ENCODE measurements around the gene KRR1. TPM values are rescaled to one million over a fixed set of nuclear protein-coding genes. Genes with fewer than 3 reads are reported as not detected.

KRR1 gene
- total RNA-seq, 1 experiment from 2014 or later: 76.8 TPM

GRCh38 chr12:75556311-75556899, 45.0 kb upstream of the KRR1 start:
- Mint-ChIP-seq H3K27ac (ENCODE audit: low read depth, unreplicated experiment) (no peak overlapping the region), H3K36me3 (ENCODE audit: insufficient read depth, unreplicated experiment) (no peaks in the 10 kb centered on the region), H3K27me3 (ENCODE audit: insufficient read depth, unreplicated experiment) (no peaks in the 10 kb centered on the region), H3K4me3 (ENCODE audit: unreplicated experiment) (no peak overlapping the region), H3K9me3 (ENCODE audit: unreplicated experiment) (no peaks in the 10 kb centered on the region), H3K4me1 (ENCODE audit: insufficient read depth, unreplicated experiment) (peaks cover 6% of the 10 kb centered on the region)
- CTCF ChIA-PET: interaction anchor here (0.5 to 1.3 kb wide), 4 partner anchors 13 to 982 kb away, joined by 3 to 4 read pairs (median 3); no protein-coding TSS in a partner anchor
- BruUV-seq (replicated peaks): no TSS peak
- DNase-seq (ENCODE audit: unreplicated experiment): peak; percentile 54
- intact Hi-C loops (cut with micrococcal nuclease): no loop called here
- POLR2A ChIA-PET: interaction anchor here (0.7 to 0.8 kb wide), 2 partner anchors 76 to 994 kb away, joined by 3 read pairs; no protein-coding TSS in a partner anchor
- no peak for TF ChIP-seq CTCF (IDR thresholded peaks at IDR 0.05; ENCODE audit: unreplicated experiment)

- ChIA-PET POLR2A (interaction anchor here (1.0 to 1.4 kb wide), 2 partner anchors 11 to 477 kb away, joined by 3 to 5 read pairs; partner anchors contain the start of gene PHLDA1), CTCF (interaction anchor here (0.6 to 1.1 kb wide), 2 partner anchors 400 to 706 kb away, joined by 3 read pairs; no protein-coding TSS in a partner anchor)
- Mint-ChIP-seq H3K27me3 (ENCODE audit: insufficient read depth, unreplicated experiment) (no peaks in the 10 kb centered on the region), H3K36me3 (ENCODE audit: insufficient read depth, unreplicated experiment) (no peaks in the 10 kb centered on the region), H3K9me3 (ENCODE audit: unreplicated experiment) (no peaks in the 10 kb centered on the region), H3K4me3 (ENCODE audit: unreplicated experiment) (no peak overlapping the region), H3K27ac (ENCODE audit: low read depth, unreplicated experiment) (no peak overlapping the region), H3K4me1 (ENCODE audit: insufficient read depth, unreplicated experiment) (peaks cover 6% of the 10 kb centered on the region)
- no peak for TF ChIP-seq CTCF (IDR thresholded peaks at IDR 0.05; ENCODE audit: unreplicated experiment)
- intact Hi-C loops (cut with micrococcal nuclease): no loop called here
- no TSS peak for BruUV-seq (replicated peaks)
- no peak for DNase-seq (ENCODE audit: unreplicated experiment)
These were observed 43.1 kb upstream of the KRR1 start for GRCh38 chr12:75554556-75554880.

- TF ChIP-seq CTCF (IDR thresholded peaks at IDR 0.05; ENCODE audit: unreplicated experiment): no peak
- no peaks in the 10 kb centered on the region for H3K9me3 Mint-ChIP-seq (ENCODE audit: unreplicated experiment)
- no peak for DNase-seq (ENCODE audit: unreplicated experiment)
- CTCF ChIA-PET: interaction anchor here (0.8 to 1.1 kb wide), 3 partner anchors 10 to 400 kb away, joined by 3 to 5 read pairs (median 3); no protein-coding TSS in a partner anchor
- no TSS peak for BruUV-seq (replicated peaks)
- H3K4me3 Mint-ChIP-seq (ENCODE audit: unreplicated experiment): no peak overlapping the region
- POLR2A ChIA-PET: interaction anchor here (0.7 to 1.4 kb wide), 3 partner anchors 10 to 477 kb away, joined by 3 to 5 read pairs (median 3); partner anchors contain the start of gene PHLDA1
- intact Hi-C loops (cut with micrococcal nuclease): no loop called here
- no peaks in the 10 kb centered on the region for H3K27me3 Mint-ChIP-seq (ENCODE audit: insufficient read depth, unreplicated experiment)
- no peaks in the 10 kb centered on the region for H3K36me3 Mint-ChIP-seq (ENCODE audit: insufficient read depth, unreplicated experiment)
- H3K27ac Mint-ChIP-seq (ENCODE audit: low read depth, unreplicated experiment): no peak overlapping the region
- peaks cover 6% of the 10 kb centered on the region for H3K4me1 Mint-ChIP-seq (ENCODE audit: insufficient read depth, unreplicated experiment)
These were observed 42.6 kb upstream of the KRR1 start for GRCh38 chr12:75553836-75554555.

GRCh38 chr12:75553398-75553797, 42.0 kb upstream of the KRR1 start:
- Mint-ChIP-seq H3K4me1 (ENCODE audit: insufficient read depth, unreplicated experiment) (peaks cover 6% of the 10 kb centered on the region), H3K27ac (ENCODE audit: low read depth, unreplicated experiment) (no peak overlapping the region), H3K4me3 (ENCODE audit: unreplicated experiment) (no peak overlapping the region), H3K27me3 (ENCODE audit: insufficient read depth, unreplicated experiment) (no peaks in the 10 kb centered on the region), H3K36me3 (ENCODE audit: insufficient read depth, unreplicated experiment) (no peaks in the 10 kb centered on the region), H3K9me3 (ENCODE audit: unreplicated experiment) (no peaks in the 10 kb centered on the region)
- TF ChIP-seq CTCF (IDR thresholded peaks at IDR 0.05; ENCODE audit: unreplicated experiment): no peak
- intact Hi-C loops (cut with micrococcal nuclease): no loop called here
- BruUV-seq (replicated peaks): no TSS peak
- DNase-seq (ENCODE audit: unreplicated experiment): no peak
- ChIA-PET CTCF (interaction anchor here (0.8 to 1.1 kb wide), 3 partner anchors 9 to 401 kb away, joined by 3 to 5 read pairs (median 3); no protein-coding TSS in a partner anchor), POLR2A (interaction anchor here (0.7 to 1.4 kb wide), 2 partner anchors 10 to 302 kb away, joined by 3 to 5 read pairs; no protein-coding TSS in a partner anchor)
